Progenitor cell of endocrine pancreas (in vitro differentiated cells): Measurements from ENCODE around the gene KLHL26. TPM values are rescaled to one million over a fixed set of nuclear protein-coding genes. Genes with fewer than 3 reads are reported as not detected.

Experiments used
- DNase-seq: peaks from one replicate; pipeline ENCODE4 v3.0.0; 2021; ENCODE audit warnings: low spot score; ENCODE audit not compliant: unreplicated experiment
- H3K27ac Mint-ChIP-seq: 2 replicates; pipeline ENCODE4 v1.8.0; 2021; ENCODE audit warnings: mild to moderate bottlenecking, moderate library complexity, mixed read lengths
- H3K27me3 Mint-ChIP-seq: 2 replicates; pipeline ENCODE4 v1.8.0; 2021; ENCODE audit warnings: mixed read lengths
- H3K36me3 Mint-ChIP-seq: 2 replicates; pipeline ENCODE4 v1.8.0; 2022; ENCODE audit warnings: mixed read lengths; ENCODE audit not compliant: insufficient read depth
- H3K4me1 Mint-ChIP-seq: 2 replicates; pipeline ENCODE4 v1.8.0; 2021; ENCODE audit warnings: low read depth, mixed read lengths
- H3K4me3 Mint-ChIP-seq: 2 replicates; pipeline ENCODE4 v1.8.0; 2021; ENCODE audit warnings: low read depth, mild to moderate bottlenecking, moderate library complexity, mixed read lengths
- H3K9me3 Mint-ChIP-seq: 2 replicates; pipeline ENCODE4 v1.8.0; 2021; ENCODE audit warnings: low read depth, mixed read lengths
- total RNA-seq: library from RNA; stranded (reverse); gene quantifications from 2 replicates; pipeline ENCODE4 v1.2.1, GENCODE V29; 2021
- TF ChIP-seq, protein P1 (sequence below): fragments of 200-600 bp; sonication (generic); IDR thresholded peaks from one replicate; pipeline ENCODE4 v1.5.0; 2021; ENCODE audit warnings: antibody characterized with exemption, mild to moderate bottlenecking; ENCODE audit not compliant: unreplicated experiment

Gene KLHL26
- total RNA-seq, 1 donor from 2014 or later, result 12.3 TPM

DNA sequence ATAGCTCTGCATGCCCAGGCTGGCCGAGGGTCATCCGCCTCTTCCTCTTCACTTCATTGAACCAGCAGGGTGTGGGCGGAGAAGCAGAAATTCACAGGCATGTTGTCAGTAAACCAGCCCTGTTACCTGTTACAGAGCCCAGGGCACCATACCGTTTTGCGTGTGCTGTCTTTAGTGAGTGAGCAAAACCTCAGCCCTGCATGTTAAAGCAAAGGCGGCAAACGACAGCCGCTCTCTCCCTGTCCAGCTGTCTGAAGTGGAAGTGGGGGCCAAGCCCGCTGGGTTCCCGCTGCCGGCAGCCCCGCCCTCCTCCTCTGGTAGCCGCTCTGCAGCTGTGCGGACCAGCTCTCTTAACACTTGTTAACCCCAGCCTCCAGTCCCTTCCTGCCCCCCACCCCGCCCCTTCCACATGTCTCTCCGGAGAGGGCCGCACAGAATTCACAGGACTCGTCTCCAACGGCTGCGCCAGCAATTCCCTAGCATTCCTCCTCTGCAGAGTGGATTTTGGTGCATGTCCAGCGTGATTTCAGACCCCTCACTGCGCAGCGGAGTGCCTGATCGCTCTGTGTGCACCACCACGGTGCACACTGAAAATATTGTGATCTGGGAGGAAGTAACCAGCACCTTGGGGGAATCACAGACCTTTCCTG is 12.7 kb downstream of the KLHL26 start:
- DNase-seq, result no peak
- peaks cover 7% of the 10 kb centered on the region for H3K27me3 Mint-ChIP-seq
- H3K4me3 Mint-ChIP-seq, result no peak overlapping the region
- H3K9me3 Mint-ChIP-seq, result no peaks in the 10 kb centered on the region
- H3K36me3 Mint-ChIP-seq, result no peaks in the 10 kb centered on the region
- H3K4me1 Mint-ChIP-seq, result peaks cover 17% of the 10 kb centered on the region
- H3K27ac Mint-ChIP-seq, result peak overlapping the region; percentile 60
- TF ChIP-seq, protein P1, sequence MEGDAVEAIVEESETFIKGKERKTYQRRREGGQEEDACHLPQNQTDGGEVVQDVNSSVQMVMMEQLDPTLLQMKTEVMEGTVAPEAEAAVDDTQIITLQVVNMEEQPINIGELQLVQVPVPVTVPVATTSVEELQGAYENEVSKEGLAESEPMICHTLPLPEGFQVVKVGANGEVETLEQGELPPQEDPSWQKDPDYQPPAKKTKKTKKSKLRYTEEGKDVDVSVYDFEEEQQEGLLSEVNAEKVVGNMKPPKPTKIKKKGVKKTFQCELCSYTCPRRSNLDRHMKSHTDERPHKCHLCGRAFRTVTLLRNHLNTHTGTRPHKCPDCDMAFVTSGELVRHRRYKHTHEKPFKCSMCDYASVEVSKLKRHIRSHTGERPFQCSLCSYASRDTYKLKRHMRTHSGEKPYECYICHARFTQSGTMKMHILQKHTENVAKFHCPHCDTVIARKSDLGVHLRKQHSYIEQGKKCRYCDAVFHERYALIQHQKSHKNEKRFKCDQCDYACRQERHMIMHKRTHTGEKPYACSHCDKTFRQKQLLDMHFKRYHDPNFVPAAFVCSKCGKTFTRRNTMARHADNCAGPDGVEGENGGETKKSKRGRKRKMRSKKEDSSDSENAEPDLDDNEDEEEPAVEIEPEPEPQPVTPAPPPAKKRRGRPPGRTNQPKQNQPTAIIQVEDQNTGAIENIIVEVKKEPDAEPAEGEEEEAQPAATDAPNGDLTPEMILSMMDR, result no peak

DNA sequence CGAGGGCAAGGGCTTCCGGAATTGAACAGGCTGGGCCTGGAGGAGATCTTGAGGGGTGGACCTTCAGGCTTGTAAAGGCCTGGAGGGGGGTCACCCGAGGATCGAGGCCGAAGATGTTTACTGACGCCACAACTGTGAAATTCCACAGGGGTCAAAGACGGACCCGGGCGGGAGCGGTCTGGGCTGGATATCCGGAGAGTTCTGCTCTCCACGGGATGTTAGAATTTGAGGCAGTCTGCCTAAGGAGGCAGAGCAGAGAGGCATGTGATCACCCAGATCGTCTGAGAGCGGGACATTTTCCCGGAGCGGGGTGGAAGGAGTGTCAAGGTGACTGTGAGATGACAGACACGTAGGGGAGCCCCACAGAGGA is 13.2 kb downstream of the KLHL26 start:
- H3K4me1 Mint-ChIP-seq, result peaks cover 17% of the 10 kb centered on the region
- H3K4me3 Mint-ChIP-seq, result no peak overlapping the region
- no peak for DNase-seq
- peaks cover 7% of the 10 kb centered on the region for H3K27me3 Mint-ChIP-seq
- H3K36me3 Mint-ChIP-seq, result no peaks in the 10 kb centered on the region
- TF ChIP-seq, protein P1, result no peak
- H3K27ac Mint-ChIP-seq, result peak overlapping the region; percentile 71
- H3K9me3 Mint-ChIP-seq, result no peaks in the 10 kb centered on the region

- Mint-ChIP-seq H3K4me1 (peaks cover 17% of the 10 kb centered on the region), H3K36me3 (no peaks in the 10 kb centered on the region), H3K9me3 (no peaks in the 10 kb centered on the region), H3K27me3 (peaks cover 7% of the 10 kb centered on the region), H3K27ac (no peak overlapping the region), H3K4me3 (no peak overlapping the region)
- TF ChIP-seq, protein P1, result no peak
- no peak for DNase-seq
Observed at GRCh38 chr19:18650468-18651041, 13.7 kb downstream of the KLHL26 start.

DNA sequence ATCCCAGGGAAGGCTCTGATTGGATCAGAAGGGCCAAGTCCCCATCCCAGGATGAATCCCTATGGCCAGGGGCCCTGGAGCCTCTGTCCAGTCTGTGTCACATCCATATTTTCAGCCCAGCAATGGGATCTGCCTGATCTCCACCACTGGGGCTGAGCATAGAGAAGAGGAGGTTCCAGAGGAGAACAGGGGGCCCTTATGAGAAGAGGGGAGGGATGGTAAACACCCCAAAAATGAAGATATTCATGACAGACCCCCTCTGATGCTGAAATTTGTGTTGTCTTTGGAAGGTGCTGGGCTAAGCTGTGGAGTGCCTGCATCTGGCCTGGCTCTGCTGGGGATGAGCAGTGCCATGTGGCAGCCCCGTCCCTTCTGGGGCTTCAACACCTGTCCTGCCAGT is 14.5 kb downstream of the KLHL26 start:
- TF ChIP-seq, protein P1, result no peak
- no peaks in the 10 kb centered on the region for H3K36me3 Mint-ChIP-seq
- H3K4me3 Mint-ChIP-seq, result no peak overlapping the region
- DNase-seq, result no peak
- H3K27me3 Mint-ChIP-seq, result peaks cover 7% of the 10 kb centered on the region
- no peaks in the 10 kb centered on the region for H3K9me3 Mint-ChIP-seq
- H3K4me1 Mint-ChIP-seq, result peaks cover 17% of the 10 kb centered on the region
- no peak overlapping the region for H3K27ac Mint-ChIP-seq

DNA sequence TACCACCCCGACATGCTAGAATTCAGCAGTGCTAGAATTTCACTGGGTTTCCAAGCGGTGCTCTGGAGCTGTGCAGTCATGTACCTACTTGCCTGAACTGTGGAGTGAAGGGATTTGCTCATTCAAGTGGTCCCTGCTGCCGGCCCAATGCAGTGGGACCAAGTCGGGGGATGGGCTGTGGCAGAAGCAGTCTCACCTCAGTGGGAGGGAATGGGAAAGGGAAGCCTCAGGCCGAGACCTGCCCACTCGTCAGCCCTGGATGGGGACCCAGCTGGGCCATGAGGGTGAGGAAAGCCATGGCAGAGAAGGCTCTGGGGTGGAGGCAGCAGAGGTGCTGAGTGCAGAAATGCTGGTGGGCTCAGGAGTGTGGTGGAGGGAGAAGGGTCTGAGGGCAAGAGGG is 14.9 kb downstream of the KLHL26 start:
- H3K27me3 Mint-ChIP-seq, result peaks cover 7% of the 10 kb centered on the region
- peaks cover 15% of the 10 kb centered on the region for H3K4me1 Mint-ChIP-seq
- no peaks in the 10 kb centered on the region for H3K36me3 Mint-ChIP-seq
- no peak overlapping the region for H3K27ac Mint-ChIP-seq
- TF ChIP-seq, protein P1, result no peak
- no peaks in the 10 kb centered on the region for H3K9me3 Mint-ChIP-seq
- H3K4me3 Mint-ChIP-seq, result no peak overlapping the region
- no peak for DNase-seq
